Panc1 (cell line): ENCODE measurements around the gene MGST2. TPM values are rescaled to one million over a fixed set of nuclear protein-coding genes. Genes with fewer than 3 reads are reported as not detected.

Experiments used
- ATAC-seq: fragments of 200-7000 bp; cut with Tn5 transposase; 2 replicates; pipeline ENCODE4 v1.9.1; 2020; ENCODE audit warnings: mild to moderate bottlenecking, moderate library complexity
- BruUV-seq: library from RNA; stranded (reverse); fragments of 400-500 nt; replicated peaks from 2 replicates; lab custom pipeline; 2021; lab: Mats Ljungman, UMichigan
- CTCF ChIA-PET: fragments of 300-600 bp; sonication (Branson Sonifier 250); formaldehyde crosslinking; loops from one replicate; lab custom pipeline; 2022; ENCODE audit warnings: antibody characterized with exemption; lab: Charles Lee
- POLR2A ChIA-PET: fragments of 300-600 bp; sonication (Branson Sonifier 250); formaldehyde crosslinking; loops from one replicate; lab custom pipeline; 2022; ENCODE audit warnings: antibody characterized with exemption; lab: Charles Lee
- DNase-seq: peaks from one replicate; pipeline ENCODE4 v3.0.0-alpha.2; 2010; ENCODE audit warnings: low read depth, low spot score
- H3K27ac ChIP-seq: 2 replicates; pipeline ENCODE4 v1.5.1; 2011; ENCODE audit warnings: mild to moderate bottlenecking, low read length, inconsistent platforms
- H3K27me3 ChIP-seq: fragments of 200-500 bp; sonication (Bioruptor generic); 2 replicates; pipeline ENCODE4 v1.6.0; 2014; ENCODE audit warnings: low read length, inconsistent platforms; ENCODE audit not compliant: control insufficient read depth, insufficient read depth
- H3K36me3 ChIP-seq: fragments of 200-500 bp; sonication (Bioruptor generic); 2 replicates; pipeline ENCODE4 v1.5.1; 2014; ENCODE audit warnings: inconsistent platforms, mild to moderate bottlenecking, low read length, moderate library complexity; ENCODE audit not compliant: control insufficient read depth, insufficient read depth
- H3K4me1 ChIP-seq: 2 replicates; pipeline ENCODE4 v1.5.1; 2011; ENCODE audit warnings: inconsistent platforms, mild to moderate bottlenecking, low read length, moderate library complexity; ENCODE audit not compliant: control insufficient read depth, insufficient read depth
- H3K4me3 ChIP-seq, 2 experiments: 2 replicates each; pipeline ENCODE4 v1.5.1; 2011 to 2012; ENCODE audit warnings: low read depth in 2 of 2, low read length in 2 of 2, mild to moderate bottlenecking in 2 of 2, inconsistent platforms in 1 of 2, moderate library complexity in 1 of 2
- H3K9me3 ChIP-seq: fragments of 200-500 bp; sonication (Bioruptor generic); 2 replicates; pipeline ENCODE4 v1.5.1; 2014; ENCODE audit warnings: low read depth, mild to moderate bottlenecking, inconsistent platforms, low read length, moderate library complexity; ENCODE audit not compliant: control insufficient read depth, insufficient read depth
- POLR2AphosphoS5 ChIP-seq: IDR thresholded peaks from 2 replicates; pipeline ENCODE4 v1.6.1; 2012; ENCODE audit warnings: mild to moderate bottlenecking, low read depth, low read length, moderate library complexity
- SIN3A ChIP-seq: IDR thresholded peaks from 2 replicates; pipeline ENCODE4 v1.6.1; 2012; ENCODE audit warnings: low read depth, mild to moderate bottlenecking, low read length, moderate library complexity, borderline replicate concordance; ENCODE audit not compliant: insufficient read depth
- TCF7L2 ChIP-seq: IDR thresholded peaks from 2 replicates; pipeline ENCODE4 v1.6.1; 2011; ENCODE audit warnings: mild to moderate bottlenecking, low read depth, low read length, inconsistent platforms
- in situ Hi-C: cut with HindIII; loops from 2 replicates; pipeline ENCODE4 v1.10.0; 2016; ENCODE audit warnings: low sequenced_read_pairs, low pct_unique_long_range_greater_than_20kb
- intact Hi-C: fragments of 100-400 bp; cut with micrococcal nuclease; formaldehyde crosslinking; loops from one replicate; pipeline ENCODE4 v1.10.0; 2022; ENCODE audit not compliant: unreplicated experiment
- total RNA-seq: library from RNA; stranded (reverse); gene quantifications from one replicate; pipeline ENCODE4 v1.2.1, GENCODE V29; 2021; ENCODE audit not compliant: unreplicated experiment
- TF ChIP-seq, protein P1 (sequence below): fragments of 450-650 bp; IDR thresholded peaks from 2 replicates; pipeline ENCODE4 v1.5.1; 2017; ENCODE audit warnings: mild to moderate bottlenecking
- TF ChIP-seq, protein P2 (sequence below), 2 experiments: IDR thresholded peaks; 2 replicates each; pipeline ENCODE4 v1.6.1; 2011 to 2012; ENCODE audit warnings: low read depth in 2 of 2, control low read depth in 1 of 2, low read length in 1 of 2, mild to moderate bottlenecking in 1 of 2, moderate library complexity in 1 of 2; ENCODE audit not compliant: insufficient read depth in 1 of 2

MGST2 gene
- total RNA-seq, 1 experiment from 2014 or later = 17.4 TPM

- POLR2A ChIA-PET = no interaction called here
- Histone ChIP-seq H3K27me3 (no peaks in the 10 kb centered on the region), H3K9me3 (no peaks in the 10 kb centered on the region), H3K4me1 (no peaks in the 10 kb centered on the region), H3K4me3 (no peak overlapping the region), H3K27ac (no peak overlapping the region), H3K36me3 (no peaks in the 10 kb centered on the region)
- intact Hi-C loops (no loop called here), in situ Hi-C loops (no loop called here)
- no TSS peak for BruUV-seq
- DNase-seq (no peak), ATAC-seq (no peak)
- TF ChIP-seq, protein P1, sequence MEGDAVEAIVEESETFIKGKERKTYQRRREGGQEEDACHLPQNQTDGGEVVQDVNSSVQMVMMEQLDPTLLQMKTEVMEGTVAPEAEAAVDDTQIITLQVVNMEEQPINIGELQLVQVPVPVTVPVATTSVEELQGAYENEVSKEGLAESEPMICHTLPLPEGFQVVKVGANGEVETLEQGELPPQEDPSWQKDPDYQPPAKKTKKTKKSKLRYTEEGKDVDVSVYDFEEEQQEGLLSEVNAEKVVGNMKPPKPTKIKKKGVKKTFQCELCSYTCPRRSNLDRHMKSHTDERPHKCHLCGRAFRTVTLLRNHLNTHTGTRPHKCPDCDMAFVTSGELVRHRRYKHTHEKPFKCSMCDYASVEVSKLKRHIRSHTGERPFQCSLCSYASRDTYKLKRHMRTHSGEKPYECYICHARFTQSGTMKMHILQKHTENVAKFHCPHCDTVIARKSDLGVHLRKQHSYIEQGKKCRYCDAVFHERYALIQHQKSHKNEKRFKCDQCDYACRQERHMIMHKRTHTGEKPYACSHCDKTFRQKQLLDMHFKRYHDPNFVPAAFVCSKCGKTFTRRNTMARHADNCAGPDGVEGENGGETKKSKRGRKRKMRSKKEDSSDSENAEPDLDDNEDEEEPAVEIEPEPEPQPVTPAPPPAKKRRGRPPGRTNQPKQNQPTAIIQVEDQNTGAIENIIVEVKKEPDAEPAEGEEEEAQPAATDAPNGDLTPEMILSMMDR = no peak
- CTCF ChIA-PET = no interaction called here
Measured at GRCh38 chr4:139672215-139672614, 6.6 kb downstream of the MGST2 start.

GRCh38 chr4:139672732-139673131, 7.1 kb downstream of the MGST2 start:
- Histone ChIP-seq H3K9me3 (no peaks in the 10 kb centered on the region), H3K36me3 (no peaks in the 10 kb centered on the region), H3K27me3 (no peaks in the 10 kb centered on the region), H3K4me1 (no peaks in the 10 kb centered on the region), H3K27ac (no peak overlapping the region), H3K4me3 (no peak overlapping the region)
- no TSS peak for BruUV-seq
- DNase-seq = no peak
- ChIA-PET POLR2A (no interaction called here), CTCF (no interaction called here)
- TF ChIP-seq TCF7L2 = no peak
- TF ChIP-seq SIN3A = no peak
- no peak for TF ChIP-seq POLR2AphosphoS5
- TF ChIP-seq, protein P2, sequence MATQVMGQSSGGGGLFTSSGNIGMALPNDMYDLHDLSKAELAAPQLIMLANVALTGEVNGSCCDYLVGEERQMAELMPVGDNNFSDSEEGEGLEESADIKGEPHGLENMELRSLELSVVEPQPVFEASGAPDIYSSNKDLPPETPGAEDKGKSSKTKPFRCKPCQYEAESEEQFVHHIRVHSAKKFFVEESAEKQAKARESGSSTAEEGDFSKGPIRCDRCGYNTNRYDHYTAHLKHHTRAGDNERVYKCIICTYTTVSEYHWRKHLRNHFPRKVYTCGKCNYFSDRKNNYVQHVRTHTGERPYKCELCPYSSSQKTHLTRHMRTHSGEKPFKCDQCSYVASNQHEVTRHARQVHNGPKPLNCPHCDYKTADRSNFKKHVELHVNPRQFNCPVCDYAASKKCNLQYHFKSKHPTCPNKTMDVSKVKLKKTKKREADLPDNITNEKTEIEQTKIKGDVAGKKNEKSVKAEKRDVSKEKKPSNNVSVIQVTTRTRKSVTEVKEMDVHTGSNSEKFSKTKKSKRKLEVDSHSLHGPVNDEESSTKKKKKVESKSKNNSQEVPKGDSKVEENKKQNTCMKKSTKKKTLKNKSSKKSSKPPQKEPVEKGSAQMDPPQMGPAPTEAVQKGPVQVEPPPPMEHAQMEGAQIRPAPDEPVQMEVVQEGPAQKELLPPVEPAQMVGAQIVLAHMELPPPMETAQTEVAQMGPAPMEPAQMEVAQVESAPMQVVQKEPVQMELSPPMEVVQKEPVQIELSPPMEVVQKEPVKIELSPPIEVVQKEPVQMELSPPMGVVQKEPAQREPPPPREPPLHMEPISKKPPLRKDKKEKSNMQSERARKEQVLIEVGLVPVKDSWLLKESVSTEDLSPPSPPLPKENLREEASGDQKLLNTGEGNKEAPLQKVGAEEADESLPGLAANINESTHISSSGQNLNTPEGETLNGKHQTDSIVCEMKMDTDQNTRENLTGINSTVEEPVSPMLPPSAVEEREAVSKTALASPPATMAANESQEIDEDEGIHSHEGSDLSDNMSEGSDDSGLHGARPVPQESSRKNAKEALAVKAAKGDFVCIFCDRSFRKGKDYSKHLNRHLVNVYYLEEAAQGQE (IDR thresholded peaks at IDR 0.05; ENCODE audit: insufficient read depth in 1 of 2, low read depth in 2 of 2, low read length in 1 of 2) = no peak
- TF ChIP-seq, protein P1 = no peak
- ATAC-seq = no peak
- intact Hi-C loops = no loop called here
- in situ Hi-C loops = no loop called here
